A549 treated with dexamethasone at 1 μM for 4 hours (cell line): Measurements from ENCODE around the gene PLEKHD1. TPM values are rescaled to one million over a fixed set of nuclear protein-coding genes. Genes with fewer than 3 reads are reported as not detected.

Experiments used
- total RNA-seq: library from RNA; stranded (reverse); fragments of 200-300 nt; extraction: Qiagen RNA extraction; gene quantifications from 5 replicates; pipeline ENCODE4 v1.2.3, GENCODE V29; 2022

The PLEKHD1 gene
- total RNA-seq, result 0.01 to 0.03 TPM (median 0.02 TPM) in 4 of 5 replicates, not detected in the other

DNA sequence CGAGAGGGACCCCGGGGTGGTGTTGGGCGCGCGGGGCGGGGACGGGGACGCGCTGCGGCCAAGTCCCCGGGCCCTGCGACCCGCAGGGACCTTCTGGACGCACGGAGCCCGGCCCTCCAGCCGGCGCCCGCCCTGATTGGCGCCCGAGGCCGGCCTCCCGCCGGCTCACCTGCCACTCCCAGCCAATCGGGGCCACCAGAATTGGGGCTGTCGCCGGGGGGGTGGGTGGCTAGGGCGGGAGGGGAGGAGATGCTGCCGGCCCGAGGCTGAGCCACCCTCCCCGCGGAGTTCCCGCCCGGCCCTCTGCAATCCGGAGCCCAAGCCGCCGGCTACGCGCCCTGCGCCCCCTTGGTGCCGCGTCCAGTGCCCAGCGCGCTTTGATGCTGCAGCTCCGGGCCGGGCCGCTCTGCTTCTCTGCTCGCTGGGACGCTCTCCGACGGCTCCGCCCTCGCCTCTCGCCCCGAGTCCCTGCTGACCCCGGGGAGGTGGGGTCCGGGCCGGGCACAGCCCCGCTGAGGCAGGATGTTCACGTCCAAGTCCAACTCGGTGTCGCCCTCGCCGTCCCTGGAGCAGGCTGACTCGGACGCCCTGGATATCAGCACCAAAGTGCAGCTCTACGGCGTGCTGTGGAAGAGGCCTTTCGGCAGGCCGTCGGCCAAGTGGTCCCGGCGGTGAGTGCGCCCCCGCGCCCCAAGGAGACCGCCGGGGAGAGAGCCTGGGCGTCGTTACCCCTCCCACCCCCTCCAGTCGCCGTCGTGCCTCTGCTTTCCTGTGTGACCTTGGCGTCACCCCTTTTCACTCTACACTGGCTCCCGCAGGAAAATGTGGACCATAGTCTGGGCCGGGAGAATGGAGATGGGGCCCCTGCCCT is at the start of gene PLEKHD1:
Gene PLEKHD1, plus strand, starts transcription at position 285 of the 871 bp plus-strand sequence. Its CDS starts 238 bp downstream, at position 523.

GRCh38 chr14:69574263-69574953 is 89.9 kb downstream of the PLEKHD1 start, which contains the start of gene CCDC177:
Gene CCDC177 (minus strand): TSS chr14:69574871. CDS start chr14:69573622, 1,249 bp downstream.

Other genes with a start within 250 kb of the PLEKHD1 start
- 2.4 to 3.3 TPM (median 3.1 TPM) in 5 replicates for gene GALNT16, start 224.6 kb upstream of the PLEKHD1 start, total RNA-seq
- gene ERH, start 86.4 kb upstream of the PLEKHD1 start, total RNA-seq, result 262 to 397 TPM (median 296 TPM) in 5 replicates
- gene SLC39A9, start 86.0 kb upstream of the PLEKHD1 start, total RNA-seq, result 38.1 to 50.7 TPM (median 46.7 TPM) in 5 replicates
- gene CCDC177, start 90.1 kb downstream of the PLEKHD1 start, total RNA-seq, result 0.04 to 0.07 TPM (median 0.05 TPM) in 4 of 5 replicates, not detected in the other
- gene SUSD6, start 126.9 kb downstream of the PLEKHD1 start, total RNA-seq, result 6.2 to 8.6 TPM (median 7.7 TPM) in 5 replicates